Fibroblast of the aortic adventitia (primary cell): Measurements from ENCODE around the gene C2orf49. TPM values are rescaled to one million over a fixed set of nuclear protein-coding genes. Genes with fewer than 3 reads are reported as not detected.

Source experiments
- DNase-seq: peaks from one replicate; pipeline ENCODE4 v3.0.0-alpha.2; 2010; ENCODE audit warnings: low read depth
- H3K4me3 ChIP-seq: 2 replicates; pipeline ENCODE4 v1.5.1; 2011; ENCODE audit warnings: low read depth, mild to moderate bottlenecking, control low read depth, low read length, moderate library complexity
- CTCF ChIP-seq: IDR thresholded peaks from 2 replicates; pipeline ENCODE4 v1.5.1; 2011; ENCODE audit warnings: mild to moderate bottlenecking, low read length, control low read depth, inconsistent platforms; ENCODE audit not compliant: insufficient read depth
- total RNA-seq: library from RNA; depleted of rRNA; stranded (reverse); fragments of >200 nt; gene quantifications from 2 replicates; pipeline ENCODE4 v1.2.3, GENCODE V29; 2012; ENCODE audit warnings: low replicate concordance

C2orf49 gene
- total RNA-seq, 1 donor, result 20.1 TPM

GRCh38 chr2:105294844-105295481, 42.4 kb upstream of the C2orf49 start:
- no peak overlapping the region for H3K4me3 ChIP-seq
- peak; percentile 73 for TF ChIP-seq CTCF
- peak; percentile 74 for DNase-seq

GRCh38 chr2:105296017-105296611, 41.2 kb upstream of the C2orf49 start:
- H3K4me3 ChIP-seq, result no peak overlapping the region

GRCh38 chr2:105297216-105297615, 40.1 kb upstream of the C2orf49 start:
- no peak for TF ChIP-seq CTCF
- no peak for DNase-seq
- no peak overlapping the region for H3K4me3 ChIP-seq

More at GRCh38 chr2:105296017-105296611, 41.2 kb upstream of the C2orf49 start:
- TF ChIP-seq CTCF, result no peak
- DNase-seq, result no peak

GRCh38 chr2:105298017-105298416, 39.3 kb upstream of the C2orf49 start:
- no peak overlapping the region for H3K4me3 ChIP-seq
- DNase-seq, result no peak
- TF ChIP-seq CTCF, result no peak

GRCh38 chr2:105299290-105299689, 38.0 kb upstream of the C2orf49 start:
- no peak overlapping the region for H3K4me3 ChIP-seq
- peak; percentile 16 for TF ChIP-seq CTCF
- DNase-seq, result no peak

GRCh38 chr2:105301646-105302045, 35.7 kb upstream of the C2orf49 start:
- H3K4me3 ChIP-seq, result no peak overlapping the region
- no peak for TF ChIP-seq CTCF
- no peak for DNase-seq
